GM12801 (cell line): Measurements from ENCODE around the gene CLEC16A.

Experiments
- TF ChIP-seq, protein P1 (sequence below): IDR thresholded peaks from one replicate; pipeline ENCODE4 v1.5.1; 2011; ENCODE audit warnings: control low read depth; ENCODE audit not compliant: insufficient read length; ENCODE audit errors: extremely low read depth

Gene CLEC16A

DNA sequence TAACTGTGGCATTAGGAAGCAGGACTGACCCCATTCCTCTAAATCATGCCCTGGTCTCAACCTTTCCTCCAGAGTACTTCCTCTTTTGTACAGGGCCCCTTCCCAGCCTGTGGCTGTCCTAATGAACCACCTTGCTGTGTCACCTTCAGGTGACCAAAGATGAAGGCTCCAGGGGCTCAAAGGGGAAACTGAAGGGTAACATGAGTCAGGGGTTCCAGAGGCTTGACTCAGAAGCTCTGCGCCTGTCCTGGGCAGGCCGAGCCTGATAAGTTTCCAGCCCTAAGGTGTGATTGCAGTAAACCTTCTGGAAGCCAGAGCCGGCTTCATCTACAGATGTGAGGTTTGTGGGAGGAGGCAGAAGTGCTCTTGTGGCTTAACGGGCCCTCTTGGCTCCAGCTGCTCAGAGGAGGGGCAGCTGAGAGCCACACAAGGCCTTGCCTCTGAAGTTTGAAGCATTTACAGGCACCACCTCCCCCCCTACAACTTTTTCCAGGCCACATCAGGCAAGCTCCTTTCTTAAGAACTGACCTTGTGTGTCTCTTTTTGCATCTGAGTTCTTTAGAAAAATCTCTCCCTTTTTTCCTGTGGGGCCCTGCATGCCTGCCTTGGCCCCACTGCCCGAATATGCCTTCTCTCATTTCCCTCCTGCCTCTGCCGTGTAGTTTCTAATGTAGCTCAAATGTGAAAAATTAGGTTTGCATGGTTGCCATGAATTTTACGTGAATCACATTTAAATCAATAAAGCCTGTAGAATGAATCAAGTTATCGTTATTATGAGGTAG lies 149.9 kb downstream of the CLEC16A start:
- TF ChIP-seq, protein P1, sequence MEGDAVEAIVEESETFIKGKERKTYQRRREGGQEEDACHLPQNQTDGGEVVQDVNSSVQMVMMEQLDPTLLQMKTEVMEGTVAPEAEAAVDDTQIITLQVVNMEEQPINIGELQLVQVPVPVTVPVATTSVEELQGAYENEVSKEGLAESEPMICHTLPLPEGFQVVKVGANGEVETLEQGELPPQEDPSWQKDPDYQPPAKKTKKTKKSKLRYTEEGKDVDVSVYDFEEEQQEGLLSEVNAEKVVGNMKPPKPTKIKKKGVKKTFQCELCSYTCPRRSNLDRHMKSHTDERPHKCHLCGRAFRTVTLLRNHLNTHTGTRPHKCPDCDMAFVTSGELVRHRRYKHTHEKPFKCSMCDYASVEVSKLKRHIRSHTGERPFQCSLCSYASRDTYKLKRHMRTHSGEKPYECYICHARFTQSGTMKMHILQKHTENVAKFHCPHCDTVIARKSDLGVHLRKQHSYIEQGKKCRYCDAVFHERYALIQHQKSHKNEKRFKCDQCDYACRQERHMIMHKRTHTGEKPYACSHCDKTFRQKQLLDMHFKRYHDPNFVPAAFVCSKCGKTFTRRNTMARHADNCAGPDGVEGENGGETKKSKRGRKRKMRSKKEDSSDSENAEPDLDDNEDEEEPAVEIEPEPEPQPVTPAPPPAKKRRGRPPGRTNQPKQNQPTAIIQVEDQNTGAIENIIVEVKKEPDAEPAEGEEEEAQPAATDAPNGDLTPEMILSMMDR, result no peak

DNA sequence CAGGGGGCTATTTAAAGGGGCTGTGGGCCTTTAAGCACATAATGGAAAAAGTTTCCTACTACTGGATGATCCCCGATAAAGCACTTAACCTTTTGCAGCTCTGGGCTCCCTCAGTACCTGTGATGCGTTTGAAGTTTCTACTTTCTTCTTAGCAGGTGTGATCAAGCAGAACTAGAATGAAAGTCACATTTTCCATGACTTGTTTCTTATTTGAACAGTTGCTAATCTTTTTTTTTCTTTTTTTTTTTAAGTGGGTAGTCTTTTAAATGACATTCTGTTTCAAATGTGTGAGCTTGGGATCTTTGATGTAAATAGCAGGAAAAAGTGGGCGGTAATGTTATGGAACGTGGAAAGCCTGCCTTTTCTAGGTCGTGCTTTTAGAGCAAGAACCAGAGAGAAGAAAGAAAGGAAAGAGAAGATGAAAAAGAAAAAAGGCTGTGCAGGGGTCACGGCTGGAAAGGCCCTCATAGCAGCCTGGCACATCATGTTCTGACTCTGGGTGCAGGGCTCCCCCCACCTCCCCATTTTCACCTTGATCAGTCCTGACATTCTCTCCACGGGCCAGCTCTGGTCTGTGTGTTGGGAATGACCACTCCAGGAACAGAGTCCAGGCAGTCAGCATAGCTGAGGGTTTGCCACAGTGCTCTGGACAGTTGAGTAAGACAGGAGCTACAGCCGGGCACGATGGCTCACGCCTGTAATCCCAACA lies 150.6 kb downstream of the CLEC16A start:
- TF ChIP-seq, protein P1, result no peak

DNA sequence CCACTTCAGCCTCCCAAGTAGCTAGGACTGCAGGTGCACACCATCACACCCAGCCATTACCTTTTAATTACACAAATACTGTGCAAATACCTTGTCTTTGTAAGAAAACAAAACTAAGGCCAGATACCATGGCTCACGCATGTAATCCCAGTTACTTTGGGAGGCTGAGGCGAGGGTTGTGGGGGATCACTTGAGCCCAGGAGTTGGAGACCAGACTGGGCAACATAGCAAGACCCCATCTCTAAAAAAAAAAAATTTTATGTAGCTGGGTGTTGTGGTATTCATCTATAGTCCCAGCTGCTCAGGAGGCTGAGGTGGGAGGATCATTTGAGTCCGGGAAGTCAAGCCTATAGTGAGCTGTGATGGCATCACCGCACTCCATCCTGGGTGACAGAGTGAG lies 151.6 kb downstream of the CLEC16A start:
- TF ChIP-seq, protein P1, result no peak

DNA sequence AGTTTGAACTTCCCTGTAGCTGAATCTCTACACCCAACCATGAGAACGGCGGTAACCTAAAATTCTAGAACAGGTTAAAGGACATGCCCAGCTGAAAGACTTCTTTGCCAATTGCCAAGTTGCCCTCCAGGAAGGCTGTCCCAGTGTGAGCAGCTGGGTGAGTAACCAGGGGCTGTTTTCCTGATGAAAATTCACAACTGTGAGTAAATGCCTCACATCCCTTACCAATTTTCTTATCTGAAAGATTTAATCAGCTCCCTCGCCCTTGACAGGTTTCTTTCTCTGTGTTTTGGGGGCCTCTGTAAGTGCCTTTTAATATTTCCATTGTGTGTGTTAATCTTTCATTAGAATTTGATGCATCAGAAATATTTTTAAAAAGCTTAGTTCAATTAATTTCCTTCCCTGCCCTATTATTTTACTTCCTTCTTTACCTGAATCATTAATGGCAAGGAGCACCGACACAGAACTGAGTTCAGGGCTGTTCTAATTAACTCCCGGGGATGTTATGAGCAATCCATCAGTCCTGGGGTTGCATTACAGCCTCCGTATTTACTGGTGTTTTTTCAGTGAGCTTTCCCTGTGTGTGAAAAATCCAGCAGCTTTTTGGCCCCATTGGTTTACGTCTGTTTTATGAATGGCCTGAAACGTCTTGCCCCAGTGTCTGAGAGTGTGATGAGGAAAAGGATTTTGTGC lies 152.9 kb downstream of the CLEC16A start:
- TF ChIP-seq, protein P1, result no peak

DNA sequence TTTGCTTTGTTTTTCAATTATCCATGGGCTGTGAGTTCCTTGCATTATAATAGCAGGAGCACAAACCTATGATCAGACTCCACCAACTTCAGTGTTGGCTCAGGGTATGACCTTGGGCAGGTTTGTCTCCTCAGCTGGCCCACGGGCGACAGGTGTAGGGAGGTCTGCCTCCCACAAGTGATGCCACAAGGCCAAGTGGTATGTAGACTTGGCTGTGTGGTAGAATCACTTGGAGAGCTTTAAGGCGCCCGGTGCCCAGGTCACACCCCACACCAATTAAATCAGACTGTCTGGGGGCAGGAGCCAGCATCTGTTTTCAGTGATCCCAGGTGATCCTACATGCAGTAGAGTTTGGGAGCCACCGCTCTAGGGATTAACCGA lies 153.4 kb downstream of the CLEC16A start:
- TF ChIP-seq, protein P1, result no peak

DNA sequence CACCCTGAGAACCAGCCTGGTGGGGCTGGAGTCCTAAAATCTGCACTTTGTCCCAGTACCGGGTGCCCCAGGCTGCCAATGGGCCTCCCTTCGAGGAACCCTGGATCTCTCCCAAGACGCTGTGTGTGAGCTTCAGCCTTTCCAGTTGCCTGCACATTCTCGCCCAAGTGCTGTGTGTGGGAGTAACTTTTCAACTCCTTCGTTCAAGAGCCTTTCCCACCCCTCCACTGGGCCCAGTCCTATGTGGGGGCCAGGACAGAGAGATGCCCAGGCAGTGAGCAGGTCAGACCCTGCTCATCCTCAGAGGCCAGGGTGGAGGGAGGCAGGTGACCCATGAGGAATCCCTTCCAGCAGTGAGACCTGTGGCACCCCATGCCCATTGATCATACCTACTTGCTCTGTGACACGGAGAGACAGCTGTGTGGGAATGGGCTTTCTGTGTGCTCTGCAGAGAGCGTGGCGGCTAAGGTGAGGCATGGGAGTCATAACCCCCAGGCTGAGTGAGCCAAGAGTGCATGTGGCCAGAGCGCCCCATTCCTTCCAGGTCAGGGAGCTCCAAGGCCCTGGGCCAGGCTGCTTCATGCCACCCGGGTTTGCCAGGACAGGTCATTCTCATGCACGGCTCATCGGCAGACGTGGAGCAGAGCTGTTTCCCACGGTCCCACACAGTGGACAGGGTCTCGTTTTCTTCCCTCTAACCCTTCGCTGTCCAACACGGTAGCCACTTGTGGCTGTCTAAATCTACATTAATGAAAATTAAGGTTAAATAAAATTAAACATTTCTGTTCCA lies 154.4 kb downstream of the CLEC16A start:
- TF ChIP-seq, protein P1, result no peak
